GM13977 (cell line): ENCODE results near the gene RIPK3.

Experiments
- DNase-seq: peaks from one replicate; pipeline ENCODE4 v3.0.0; 2012; ENCODE audit warnings: low spot score
- CTCF ChIP-seq: IDR thresholded peaks from 2 replicates; pipeline ENCODE4 v1.5.1; 2012; ENCODE audit warnings: mild to moderate bottlenecking, control low read depth; ENCODE audit not compliant: insufficient read depth; ENCODE audit errors: extremely low read depth, missing control alignments
- in situ Hi-C: fragments of 300-500 bp; cut with MboI; formaldehyde crosslinking; loops from one replicate; pipeline ENCODE4 v1.12.0; 2022; ENCODE audit warnings: low sequenced_read_pairs, low pct_unique_long_range_greater_than_20kb, mixed read lengths, inconsistent platforms; ENCODE audit not compliant: unreplicated experiment

Gene RIPK3

DNA sequence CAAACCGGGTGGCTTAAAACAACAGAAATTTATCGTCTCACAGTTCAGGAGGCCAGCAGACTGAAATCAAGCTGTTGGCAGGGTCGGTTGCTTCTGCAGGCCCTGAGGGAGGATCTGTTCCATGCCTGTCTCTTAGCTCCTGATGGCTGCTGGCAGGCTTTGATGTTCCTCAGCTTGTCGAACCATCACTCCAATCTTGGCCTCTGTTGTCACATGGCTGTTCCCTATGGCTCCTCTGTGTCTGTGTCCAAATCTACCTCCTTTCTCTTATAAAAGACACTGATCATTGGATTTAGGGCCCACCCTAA, 42.2 kb upstream of the RIPK3 start:
- in situ Hi-C loops: no loop called here
- no peak for DNase-seq
- TF ChIP-seq CTCF: no peak

- no peak for TF ChIP-seq CTCF
- no peak for DNase-seq
- in situ Hi-C loops: no loop called here
These were observed 41.7 kb upstream of the RIPK3 start for GRCh38 chr14:24381363-24382063.

DNA sequence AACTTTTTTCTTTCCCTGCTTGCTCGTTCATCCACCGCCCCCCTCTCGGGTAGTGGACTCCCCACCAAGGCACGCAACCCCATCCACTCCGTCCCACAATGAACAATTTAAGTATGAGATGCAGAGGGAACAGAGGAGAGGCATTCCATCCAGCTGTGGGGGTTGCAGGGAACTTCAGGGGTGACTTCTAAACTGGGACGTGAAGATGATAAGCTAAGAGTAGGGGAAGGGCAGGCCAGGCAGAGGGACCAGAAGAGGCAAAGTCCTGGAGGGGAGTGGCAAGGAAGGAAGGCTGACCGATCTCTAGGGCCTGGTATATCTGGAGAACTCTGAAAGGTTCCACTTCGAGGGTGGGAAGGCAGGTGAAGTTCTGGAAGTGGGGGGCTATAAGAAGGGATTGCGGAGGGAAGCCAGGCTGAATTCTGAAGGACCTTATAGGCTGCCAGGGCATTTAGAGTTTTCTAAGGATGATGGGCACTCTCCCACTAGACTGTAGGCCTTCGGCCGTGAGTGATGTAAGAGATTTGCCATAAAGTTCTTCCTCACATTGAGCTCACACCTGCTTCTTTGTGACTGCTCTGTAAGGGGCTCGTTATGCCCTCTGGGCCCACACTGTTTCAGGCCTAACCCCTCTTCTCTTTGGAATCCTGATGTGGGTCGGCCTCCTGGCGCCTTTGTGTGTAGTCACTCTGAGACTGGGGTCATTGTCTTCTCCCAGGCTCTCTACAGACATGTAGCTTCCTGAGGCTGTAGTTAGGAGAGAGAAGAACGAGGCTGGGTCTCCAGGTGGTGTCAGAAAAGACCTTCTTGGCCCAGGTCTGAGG, 40.3 kb upstream of the RIPK3 start:
- in situ Hi-C loops: no loop called here
- DNase-seq: no peak
- TF ChIP-seq CTCF: no peak

DNA sequence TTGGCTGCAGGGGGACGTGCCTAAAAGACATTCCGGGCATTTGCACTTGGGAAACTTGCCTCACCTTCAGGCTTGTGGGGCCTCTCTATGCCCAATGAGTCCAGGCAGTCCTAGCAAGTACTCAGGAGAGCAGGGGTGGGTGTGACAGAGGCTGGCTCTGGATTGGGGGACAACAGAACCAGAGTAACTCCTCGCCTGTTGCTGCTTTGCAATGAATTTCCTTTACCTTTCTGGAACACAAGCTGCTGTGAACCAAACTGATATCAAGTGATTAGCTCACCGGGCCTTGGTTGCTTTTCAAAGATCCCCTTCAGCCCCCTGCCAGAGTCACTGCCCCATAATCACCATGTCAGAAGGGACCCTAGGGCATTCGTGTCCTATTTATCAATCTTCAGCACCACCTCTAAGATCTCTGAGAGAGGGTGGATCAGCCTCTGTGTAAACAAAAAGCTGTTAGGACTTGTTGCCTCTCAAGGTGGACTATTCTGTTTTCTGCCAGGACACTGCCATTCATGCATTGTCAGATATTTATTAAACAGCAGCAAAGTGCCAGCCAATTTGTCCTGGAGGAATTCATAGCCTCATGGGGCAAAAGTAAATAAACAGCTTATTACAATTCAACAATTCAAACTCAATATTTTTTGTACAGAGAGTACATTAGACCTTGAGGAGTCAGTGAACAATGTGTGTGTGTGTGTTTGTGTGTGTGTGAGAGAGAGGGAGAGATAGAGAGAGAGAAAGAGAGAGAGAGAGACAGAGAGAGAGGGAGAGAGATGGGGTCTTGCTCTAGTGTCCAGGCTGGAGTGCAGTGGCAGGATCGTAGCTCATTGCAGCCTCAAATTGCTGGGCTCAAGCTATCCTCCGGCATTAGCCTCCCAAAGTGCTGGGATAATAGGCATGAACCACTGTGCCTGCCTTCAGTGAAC, 39.5 kb upstream of the RIPK3 start:
- no peak for TF ChIP-seq CTCF
- in situ Hi-C loops: no loop called here
- DNase-seq: no peak

- in situ Hi-C loops: no loop called here
- TF ChIP-seq CTCF: no peak
- no peak for DNase-seq
These were observed 38.5 kb upstream of the RIPK3 start for GRCh38 chr14:24378327-24378726.

GRCh38 chr14:24377657-24378056, 37.9 kb upstream of the RIPK3 start:
- in situ Hi-C loops: no loop called here
- DNase-seq: no peak
- TF ChIP-seq CTCF: no peak
